GM23338 (cell line): Measurements from ENCODE around the gene CTNNBIP1. TPM values are rescaled to one million over a fixed set of nuclear protein-coding genes. Genes with fewer than 3 reads are reported as not detected.
A peak's percentile ranks its signal among the peaks of the same experiment; 100 is the strongest.
"Not testable (repeated sequence)": the region's sequence is repeated elsewhere in the genome, so short reads cannot be mapped to it uniquely, and the experiment has no call there.

ENCODE experiments used
- ATAC-seq: fragments of 200-7000 bp; cut with Tn5 transposase; 3 replicates; pipeline ENCODE4 v1.9.1; 2020
- DNase-seq: peaks from one replicate; pipeline ENCODE4 v3.0.0-alpha.2; 2015; ENCODE audit warnings: low spot score
- H2AFZ ChIP-seq: fragments of 200-600 bp; sonication (generic); 2 replicates; pipeline ENCODE4 v1.8.0; 2016; ENCODE audit warnings: antibody characterized with exemption, mild to moderate bottlenecking, moderate library complexity
- H3F3A ChIP-seq: fragments of 200-600 bp; sonication (generic); replicated peaks from 2 replicates; pipeline ENCODE4 v1.8.0; 2017; ENCODE audit warnings: antibody characterized with exemption, mixed run types, low read depth
- H3K27ac ChIP-seq: fragments of 200-600 bp; sonication (generic); 2 replicates; pipeline ENCODE4 v1.6.1; 2016; ENCODE audit warnings: low read depth
- H3K27me3 ChIP-seq: fragments of 200-600 bp; sonication (generic); 2 replicates; pipeline ENCODE4 v1.8.0; 2016; ENCODE audit warnings: mild to moderate bottlenecking, mixed run types, moderate library complexity; ENCODE audit not compliant: insufficient read depth
- H3K36me3 ChIP-seq: fragments of 200-600 bp; sonication (generic); 2 replicates; pipeline ENCODE4 v1.8.0; 2016; ENCODE audit warnings: mild to moderate bottlenecking; ENCODE audit not compliant: insufficient read depth
- H3K4me1 ChIP-seq: fragments of 200-600 bp; sonication (generic); 2 replicates; pipeline ENCODE4 v1.8.0; 2016; ENCODE audit warnings: mild to moderate bottlenecking, moderate library complexity; ENCODE audit not compliant: insufficient read depth
- H3K4me2 ChIP-seq: fragments of 200-600 bp; sonication (generic); 2 replicates; pipeline ENCODE4 v1.7.1; 2017; ENCODE audit warnings: mixed run types
- H3K4me3 ChIP-seq: fragments of 200-600 bp; sonication (generic); 2 replicates; pipeline ENCODE4 v1.6.1; 2016; ENCODE audit warnings: mixed run types
- H3K79me2 ChIP-seq: fragments of 200-600 bp; sonication (generic); replicated peaks from 2 replicates; pipeline ENCODE4 v1.8.0; 2017; ENCODE audit warnings: mild to moderate bottlenecking; ENCODE audit not compliant: insufficient read depth
- H3K9me2 ChIP-seq: fragments of 200-600 bp; sonication (generic); 2 replicates; pipeline ENCODE4 v1.8.0; 2017; ENCODE audit not compliant: insufficient read depth
- H4K20me1 ChIP-seq: fragments of 200-600 bp; sonication (generic); replicated peaks from 2 replicates; pipeline ENCODE4 v1.8.0; 2017; ENCODE audit warnings: mild to moderate bottlenecking; ENCODE audit not compliant: insufficient read depth
- H3K27ac Mint-ChIP-seq: 2 replicates; pipeline ENCODE4 v1.8.0; 2020; ENCODE audit warnings: inconsistent platforms, mild to moderate bottlenecking, moderate library complexity, mixed read lengths
- H3K27me3 Mint-ChIP-seq: 3 replicates; pipeline ENCODE4 v1.8.0; 2022; ENCODE audit warnings: low read depth, mild to moderate bottlenecking, moderate library complexity, mixed read lengths, inconsistent platforms; ENCODE audit not compliant: insufficient read depth, poor library complexity
- H3K36me3 Mint-ChIP-seq: 3 replicates; pipeline ENCODE4 v1.8.0; 2021; ENCODE audit warnings: low read depth, mild to moderate bottlenecking, inconsistent platforms, moderate library complexity, mixed read lengths
- H3K4me1 Mint-ChIP-seq: 3 replicates; pipeline ENCODE4 v1.8.0; 2020; ENCODE audit warnings: mild to moderate bottlenecking, inconsistent platforms, mixed read lengths
- H3K4me3 Mint-ChIP-seq: 3 replicates; pipeline ENCODE4 v1.8.0; 2021; ENCODE audit warnings: moderate library complexity, mild to moderate bottlenecking, inconsistent platforms, mixed read lengths
- H3K9me3 Mint-ChIP-seq: 3 replicates; pipeline ENCODE4 v1.8.0; 2020; ENCODE audit warnings: moderate library complexity, mild to moderate bottlenecking, inconsistent platforms, mixed read lengths
- CREB1 ChIP-seq: fragments of 250-450 bp; sonication (Bioruptor Pico); IDR thresholded peaks from 2 replicates; pipeline ENCODE4 v1.5.0; 2020; ENCODE audit warnings: low read depth, mild to moderate bottlenecking, moderate library complexity
- EZH2 ChIP-seq: fragments of 200-600 bp; sonication (generic); IDR thresholded peaks from one replicate; pipeline ENCODE4 v1.8.0; 2017; ENCODE audit warnings: antibody characterized with exemption, mild to moderate bottlenecking, low read depth; ENCODE audit not compliant: unreplicated experiment
- POLR2AphosphoS5 ChIP-seq: IDR thresholded peaks from 2 replicates; pipeline ENCODE4 v1.6.1; 2016; ENCODE audit warnings: antibody characterized with exemption, low read depth
- STAT1 ChIP-seq: IDR thresholded peaks from one replicate; pipeline ENCODE4 v1.6.1; 2016; ENCODE audit warnings: antibody characterized with exemption; ENCODE audit not compliant: unreplicated experiment
- ZNF331 ChIP-seq: fragments of 250-450 bp; sonication (Bioruptor Pico); IDR thresholded peaks from 2 replicates; pipeline ENCODE4 v1.5.0; 2020; ENCODE audit warnings: low read depth, mild to moderate bottlenecking, moderate library complexity
- polyA plus RNA-seq: library from polyadenylated mRNA; unstranded; fragments of >200 nt; fragmentation: Nextera tagmentation; extraction: Ambion mirVana; gene quantifications from 2 replicates; pipeline ENCODE4 v1.2.1, GENCODE V29; 2016
- total RNA-seq: library from RNA; depleted of rRNA; stranded (reverse); fragments of >200 nt; shearing (Covaris generic); gene quantifications from 2 replicates; pipeline ENCODE4 v1.2.3, GENCODE V29; 2014
- TF ChIP-seq, protein P1 (sequence below), 2 experiments: fragments of 200-600 bp in 1 of 2; sonication (generic) in 1 of 2; conservative IDR thresholded peaks; 2 replicates each; pipeline versions ENCODE4 v1.5.1 to v1.6.1; 2016 to 2017; ENCODE audit warnings: antibody characterized with exemption in 2 of 2, low read depth in 2 of 2, mild to moderate bottlenecking in 2 of 2, moderate library complexity in 1 of 2
- TF ChIP-seq, protein P2 (sequence below): IDR thresholded peaks from 2 replicates; pipeline ENCODE4 v1.6.1; 2016; ENCODE audit warnings: antibody characterized with exemption

The CTNNBIP1 gene
- total and polyA plus RNA-seq, 2 experiments from 2014 or later = 30.3 to 55.1 TPM

DNA sequence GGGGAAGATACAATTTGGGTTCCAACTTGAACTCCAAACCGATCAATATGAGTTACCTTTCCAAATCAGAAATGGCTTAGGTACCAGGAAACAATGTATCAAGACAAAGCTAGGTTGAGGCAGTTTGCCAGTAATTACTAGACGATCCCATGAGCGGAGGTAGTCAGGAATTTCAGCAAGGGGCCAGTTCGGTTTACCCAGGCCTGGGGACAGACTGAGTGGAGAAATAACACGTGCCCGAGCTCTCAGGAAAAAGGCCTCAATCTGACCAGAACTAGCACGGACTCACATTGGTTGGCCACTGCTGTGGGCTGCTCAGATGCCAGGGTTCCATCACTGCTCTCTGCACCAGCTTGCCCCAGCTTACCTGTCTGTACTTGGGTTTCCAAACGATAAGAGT lies 101.6 kb downstream of the CTNNBIP1 start:
- H3K36me3 Mint-ChIP-seq = no peaks in the 10 kb centered on the region
- peaks cover 14% of the 10 kb centered on the region for H3K27me3 Mint-ChIP-seq
- DNase-seq = no peak
- no peaks in the 10 kb centered on the region for H3K36me3 ChIP-seq
- no peaks in the 10 kb centered on the region for H3K9me2 ChIP-seq
- peak; percentile 11 for ATAC-seq
- peaks cover 35% of the 10 kb centered on the region for H3K4me1 Mint-ChIP-seq
- peaks cover 60% of the 10 kb centered on the region for H4K20me1 ChIP-seq
- no peaks in the 10 kb centered on the region for H3K9me3 Mint-ChIP-seq
- peaks cover 30% of the 10 kb centered on the region for H3K4me1 ChIP-seq
- peaks cover 99% of the 10 kb centered on the region for H3K79me2 ChIP-seq
- no peak overlapping the region for H3K4me2 ChIP-seq
- H3K4me3 Mint-ChIP-seq = no peak overlapping the region
- H3F3A ChIP-seq = peaks cover 19% of the 10 kb centered on the region; the same call in 1 of the 2 replicates
- no peak for TF ChIP-seq ZNF331
- TF ChIP-seq, protein P1, sequence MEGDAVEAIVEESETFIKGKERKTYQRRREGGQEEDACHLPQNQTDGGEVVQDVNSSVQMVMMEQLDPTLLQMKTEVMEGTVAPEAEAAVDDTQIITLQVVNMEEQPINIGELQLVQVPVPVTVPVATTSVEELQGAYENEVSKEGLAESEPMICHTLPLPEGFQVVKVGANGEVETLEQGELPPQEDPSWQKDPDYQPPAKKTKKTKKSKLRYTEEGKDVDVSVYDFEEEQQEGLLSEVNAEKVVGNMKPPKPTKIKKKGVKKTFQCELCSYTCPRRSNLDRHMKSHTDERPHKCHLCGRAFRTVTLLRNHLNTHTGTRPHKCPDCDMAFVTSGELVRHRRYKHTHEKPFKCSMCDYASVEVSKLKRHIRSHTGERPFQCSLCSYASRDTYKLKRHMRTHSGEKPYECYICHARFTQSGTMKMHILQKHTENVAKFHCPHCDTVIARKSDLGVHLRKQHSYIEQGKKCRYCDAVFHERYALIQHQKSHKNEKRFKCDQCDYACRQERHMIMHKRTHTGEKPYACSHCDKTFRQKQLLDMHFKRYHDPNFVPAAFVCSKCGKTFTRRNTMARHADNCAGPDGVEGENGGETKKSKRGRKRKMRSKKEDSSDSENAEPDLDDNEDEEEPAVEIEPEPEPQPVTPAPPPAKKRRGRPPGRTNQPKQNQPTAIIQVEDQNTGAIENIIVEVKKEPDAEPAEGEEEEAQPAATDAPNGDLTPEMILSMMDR (conservative IDR thresholded peaks at IDR 0.05; ENCODE audit: low read depth in 2 of 2) = no peak
- TF ChIP-seq POLR2AphosphoS5 = no peak
- no peak for TF ChIP-seq CREB1 (CRISPR knock-in tag)
- no peak for TF ChIP-seq STAT1
- no peak for TF ChIP-seq EZH2
- no peaks in the 10 kb centered on the region for H3K27me3 ChIP-seq
- no peak overlapping the region for H3K27ac Mint-ChIP-seq
- H3K27ac ChIP-seq = peak overlapping the region; percentile 80
- no peak overlapping the region for H3K4me3 ChIP-seq
- no peak overlapping the region for H2AFZ ChIP-seq

DNA sequence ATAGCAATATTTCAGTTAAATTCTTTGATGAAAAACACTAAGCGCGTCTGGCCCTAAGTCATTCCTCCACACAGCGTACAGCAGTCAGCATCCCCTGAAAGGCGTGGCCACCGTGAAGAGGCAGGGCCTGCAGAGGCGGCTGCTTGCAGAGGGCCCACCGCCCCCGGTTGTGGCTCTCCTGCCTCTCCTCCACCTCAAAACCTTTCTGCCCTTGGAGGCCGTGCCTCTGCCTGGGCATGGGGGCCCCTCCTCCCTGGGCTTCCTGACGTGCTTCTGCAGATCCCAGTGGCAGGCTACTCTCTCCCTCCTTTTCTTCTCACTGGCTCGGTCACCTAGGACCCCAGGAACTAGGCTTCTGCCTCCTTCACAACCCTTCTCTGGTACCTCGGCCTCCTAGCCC lies 102.5 kb downstream of the CTNNBIP1 start:
- H2AFZ ChIP-seq = no peak overlapping the region
- H3F3A ChIP-seq = peaks cover 19% of the 10 kb centered on the region; the same call in 1 of the 2 replicates
- H3K9me3 Mint-ChIP-seq = no peaks in the 10 kb centered on the region
- peaks cover 57% of the 10 kb centered on the region for H4K20me1 ChIP-seq
- H3K36me3 ChIP-seq = no peaks in the 10 kb centered on the region
- ATAC-seq = peak; percentile 69
- peak overlapping the region; percentile 56; the same call in 1 of the 2 replicates for H3K27ac Mint-ChIP-seq
- no peaks in the 10 kb centered on the region for H3K36me3 Mint-ChIP-seq
- TF ChIP-seq STAT1 (no peak), CREB1 (CRISPR knock-in tag) (no peak), EZH2 (no peak)
- TF ChIP-seq, protein P2, sequence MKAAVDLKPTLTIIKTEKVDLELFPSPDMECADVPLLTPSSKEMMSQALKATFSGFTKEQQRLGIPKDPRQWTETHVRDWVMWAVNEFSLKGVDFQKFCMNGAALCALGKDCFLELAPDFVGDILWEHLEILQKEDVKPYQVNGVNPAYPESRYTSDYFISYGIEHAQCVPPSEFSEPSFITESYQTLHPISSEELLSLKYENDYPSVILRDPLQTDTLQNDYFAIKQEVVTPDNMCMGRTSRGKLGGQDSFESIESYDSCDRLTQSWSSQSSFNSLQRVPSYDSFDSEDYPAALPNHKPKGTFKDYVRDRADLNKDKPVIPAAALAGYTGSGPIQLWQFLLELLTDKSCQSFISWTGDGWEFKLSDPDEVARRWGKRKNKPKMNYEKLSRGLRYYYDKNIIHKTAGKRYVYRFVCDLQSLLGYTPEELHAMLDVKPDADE = no peak
- H3K4me3 ChIP-seq = no peak overlapping the region
- no peak overlapping the region; the same call in 1 of the 2 replicates for H3K4me2 ChIP-seq
- no peaks in the 10 kb centered on the region for H3K9me2 ChIP-seq
- peaks cover 30% of the 10 kb centered on the region for H3K4me1 ChIP-seq
- no peaks in the 10 kb centered on the region for H3K27me3 ChIP-seq
- H3K4me1 Mint-ChIP-seq = peaks cover 35% of the 10 kb centered on the region
- peaks cover 14% of the 10 kb centered on the region for H3K27me3 Mint-ChIP-seq
- H3K27ac ChIP-seq = peak overlapping the region; percentile 80; the same call in 1 of the 2 replicates
- peaks cover 99% of the 10 kb centered on the region for H3K79me2 ChIP-seq
- DNase-seq = peak; percentile 42
- H3K4me3 Mint-ChIP-seq = no peak overlapping the region

DNA sequence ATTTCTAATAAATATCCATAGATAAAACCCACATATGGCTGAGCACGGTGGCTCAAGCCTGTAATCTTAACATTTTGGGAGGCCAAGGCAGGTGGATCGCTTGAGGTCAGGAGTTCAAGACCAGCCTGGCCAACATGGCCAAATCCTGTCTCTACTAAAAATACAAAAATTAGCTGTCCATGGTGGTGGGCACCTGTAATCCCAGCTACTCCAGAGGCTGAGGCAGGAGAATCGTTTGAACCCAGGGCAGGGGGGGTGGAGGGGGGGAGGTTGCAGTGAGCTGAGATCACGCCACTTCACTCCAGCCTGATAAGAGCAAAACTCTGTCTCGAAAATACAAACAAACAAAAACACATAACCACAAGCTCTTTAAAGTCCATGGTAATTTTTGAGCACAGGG lies 104.1 kb downstream of the CTNNBIP1 start:
- 0 out of 2 replicates have a peak overlapping the region, but pooled peaks have one; percentile 45 for H3K27ac ChIP-seq
- H3F3A ChIP-seq = peaks cover 19% of the 10 kb centered on the region; the same call in 1 of the 2 replicates
- Mint-ChIP-seq H3K4me1 (peaks cover 35% of the 10 kb centered on the region), H3K27me3 (peaks cover 14% of the 10 kb centered on the region)
- not testable (repeated sequence) for H3K27me3 ChIP-seq, H2AFZ ChIP-seq, H3K27ac Mint-ChIP-seq, H3K4me2 ChIP-seq, H3K4me3 Mint-ChIP-seq, H3K36me3 Mint-ChIP-seq, H3K9me3 Mint-ChIP-seq, H3K4me3 ChIP-seq, H3K9me2 ChIP-seq, ATAC-seq, H3K36me3 ChIP-seq, DNase-seq
- peaks cover 30% of the 10 kb centered on the region for H3K4me1 ChIP-seq
- H4K20me1 ChIP-seq = peaks cover 47% of the 10 kb centered on the region
- peaks cover 99% of the 10 kb centered on the region for H3K79me2 ChIP-seq
